IMR-90 (cell line): ENCODE data around the gene KRT9. TPM values are rescaled to one million over a fixed set of nuclear protein-coding genes. Genes with fewer than 3 reads are reported as not detected.

Source experiments
- ATAC-seq: fragments of 200-7000 bp; cut with Tn5 transposase; 2 replicates; pipeline ENCODE4 v1.9.1; 2020; ENCODE audit warnings: low read depth, mild to moderate bottlenecking, moderate library complexity
- BruUV-seq: library from RNA; stranded (reverse); fragments of 400-500 nt; replicated peaks from 2 replicates; lab custom pipeline; 2021; lab: Mats Ljungman, UMichigan
- CTCF ChIA-PET: fragments of 300-600 bp; formaldehyde crosslinking; extraction: SDS; loops from one replicate; lab custom pipeline; 2021; ENCODE audit warnings: antibody characterized with exemption; lab: Yijun Ruan, JAX
- POLR2A ChIA-PET: fragments of 300-600 bp; sonication (Branson Sonifier 250); formaldehyde crosslinking; loops from one replicate; lab custom pipeline; 2022; ENCODE audit warnings: antibody characterized with exemption; ENCODE audit not compliant: unreplicated experiment; lab: Charles Lee
- DNase-seq: peaks from one replicate; pipeline ENCODE4 v3.0.0; 2013
- H2AFZ ChIP-seq: replicated peaks from 2 replicates; pipeline ENCODE3; 2013; ENCODE audit warnings: low read length, mild to moderate bottlenecking; ENCODE audit not compliant: poor library complexity
- H2AK5ac ChIP-seq: 2 replicates; pipeline ENCODE4 v1.6.1; 2013; ENCODE audit warnings: low read depth, low read length, inconsistent platforms
- H2AK9ac ChIP-seq: replicated peaks from 2 replicates; pipeline ENCODE3; 2013; ENCODE audit warnings: mild to moderate bottlenecking, low read depth, low read length, moderate library complexity; ENCODE audit not compliant: poor library complexity
- H2BK120ac ChIP-seq: 2 replicates; pipeline ENCODE4 v1.6.1; 2013; ENCODE audit warnings: low read depth, low read length, inconsistent platforms
- H2BK15ac ChIP-seq: 3 replicates; pipeline ENCODE4 v1.6.1; 2013; ENCODE audit warnings: low read depth, low read length, inconsistent platforms
- H2BK20ac ChIP-seq: 2 replicates; pipeline ENCODE4 v1.6.1; 2013; ENCODE audit warnings: low read depth, mild to moderate bottlenecking, inconsistent platforms, low read length, moderate library complexity
- H2BK5ac ChIP-seq: 2 replicates; pipeline ENCODE4 v1.6.1; 2013; ENCODE audit warnings: mild to moderate bottlenecking, low read depth, low read length, inconsistent platforms; ENCODE audit not compliant: poor library complexity, severe bottlenecking
- H3K14ac ChIP-seq: replicated peaks from 2 replicates; pipeline ENCODE4 v1.6.1; 2013; ENCODE audit warnings: low read depth, low read length, inconsistent platforms
- H3K18ac ChIP-seq: 2 replicates; pipeline ENCODE4 v1.6.1; 2013; ENCODE audit warnings: low read depth, low read length, control low read depth
- H3K23ac ChIP-seq: 2 replicates; pipeline ENCODE4 v1.6.1; 2013; ENCODE audit warnings: low read depth, low read length, inconsistent platforms
- H3K27ac ChIP-seq: 2 replicates; pipeline ENCODE4 v1.5.1; 2013; ENCODE audit warnings: mild to moderate bottlenecking, control low read depth, low read length; ENCODE audit not compliant: insufficient read depth
- H3K27me3 ChIP-seq: 2 replicates; pipeline ENCODE4 v1.6.1; 2013; ENCODE audit warnings: low read length; ENCODE audit not compliant: control insufficient read depth, insufficient read depth
- H3K36me3 ChIP-seq: 2 replicates; pipeline ENCODE4 v1.6.1; 2013; ENCODE audit warnings: low read length, mixed read lengths; ENCODE audit not compliant: control insufficient read depth, insufficient read depth
- H3K4ac ChIP-seq: 2 replicates; pipeline ENCODE4 v1.6.1; 2013; ENCODE audit warnings: low read depth, low read length, inconsistent platforms
- H3K4me1 ChIP-seq: 2 replicates; pipeline ENCODE4 v1.6.1; 2013; ENCODE audit warnings: low read length, mixed read lengths; ENCODE audit not compliant: control insufficient read depth, insufficient read depth
- H3K4me2 ChIP-seq: 2 replicates; pipeline ENCODE4 v1.6.1; 2013; ENCODE audit warnings: low read depth, mild to moderate bottlenecking, control low read depth, low read length, moderate library complexity
- H3K4me3 ChIP-seq: 2 replicates; pipeline ENCODE4 v1.5.1; 2013; ENCODE audit warnings: low read depth, mild to moderate bottlenecking, control low read depth, low read length, moderate library complexity; ENCODE audit not compliant: insufficient read depth
- H3K56ac ChIP-seq: 2 replicates; pipeline ENCODE4 v1.6.1; 2013; ENCODE audit warnings: low read length, inconsistent platforms; ENCODE audit not compliant: insufficient read depth; ENCODE audit errors: extremely low read depth
- H3K79me1 ChIP-seq, 2 experiments: 2 replicates each; pipeline ENCODE4 v1.6.1; 2013; ENCODE audit warnings: low read length in 2 of 2, inconsistent platforms in 1 of 2, low read depth in 1 of 2
- H3K9ac ChIP-seq: 2 replicates; pipeline ENCODE4 v1.6.1; 2013; ENCODE audit warnings: low read depth, low read length, control low read depth
- H3K9me1 ChIP-seq: 2 replicates; pipeline ENCODE4 v1.6.1; 2013; ENCODE audit warnings: low read length, inconsistent platforms; ENCODE audit not compliant: insufficient read depth
- H3K9me3 ChIP-seq: 2 replicates; pipeline ENCODE4 v1.6.1; 2013; ENCODE audit warnings: low read length; ENCODE audit not compliant: control insufficient read depth, insufficient read depth
- H4K20me1 ChIP-seq: 2 replicates; pipeline ENCODE4 v1.6.1; 2013; ENCODE audit warnings: low read length, inconsistent platforms; ENCODE audit not compliant: insufficient read depth
- H4K5ac ChIP-seq: 2 replicates; pipeline ENCODE4 v1.6.1; 2013; ENCODE audit warnings: mild to moderate bottlenecking, low read depth, low read length, control low read depth
- H4K8ac ChIP-seq, 2 experiments: 2 replicates each; pipeline ENCODE4 v1.6.1; 2013; ENCODE audit warnings: low read depth in 2 of 2, low read length in 2 of 2, control low read depth in 1 of 2, inconsistent platforms in 1 of 2
- H4K91ac ChIP-seq: 2 replicates; pipeline ENCODE4 v1.6.1; 2013; ENCODE audit warnings: low read depth, low read length, inconsistent platforms; ENCODE audit not compliant: insufficient read depth
- CHD1 ChIP-seq: IDR thresholded peaks from 2 replicates; pipeline ENCODE4 v1.6.1; 2012; ENCODE audit warnings: low read depth, low read length, improper control_type of control experiment
- WGBS, 2 experiments: methylation state at CpG; one replicate each; pipeline versions ENCODE4 v1.1.5 to v1.1.7; 2013; ENCODE audit warnings: missing lambda C conversion rate in 2 of 2; ENCODE audit not compliant: insufficient read length in 1 of 2; ENCODE audit errors: extremely low coverage in 2 of 2; 5-methylcytosine and 5-hydroxymethylcytosine counted together
- dilution Hi-C: fragments of 300-500 bp; cut with HindIII; formaldehyde crosslinking; loops from one replicate; pipeline ENCODE4 v1.14.3; 2018; ENCODE audit warnings: low sequenced_read_pairs; ENCODE audit not compliant: unreplicated experiment
- in situ Hi-C: fragments of 300-500 bp; cut with MboI; formaldehyde crosslinking; loops from 3 replicates; pipeline ENCODE4 v1.14.3; 2019; ENCODE audit warnings: low sequenced_read_pairs, inconsistent platforms, mixed read lengths
- intact Hi-C: fragments of 100-400 bp; cut with micrococcal nuclease; formaldehyde crosslinking; loops from 2 replicates; pipeline ENCODE4 v1.10.0; 2022
- polyA plus RNA-seq, 3 experiments: library from polyadenylated mRNA; depleted of rRNA; stranded (reverse); fragments of >200 nt; gene quantifications; 2 replicates each; pipeline ENCODE4 v1.2.3, GENCODE V29; 2012; ENCODE audit warnings: low replicate concordance in 1 of 3
- total RNA-seq: library from RNA; depleted of rRNA; stranded (reverse); fragments of >200 nt; gene quantifications from 2 replicates; pipeline ENCODE4 v1.2.3, GENCODE V29; 2012

KRT9 gene
- total and polyA plus RNA-seq, 2 of the 4 experiments (the other 2 are of a cell fraction), result not detected

DNA sequence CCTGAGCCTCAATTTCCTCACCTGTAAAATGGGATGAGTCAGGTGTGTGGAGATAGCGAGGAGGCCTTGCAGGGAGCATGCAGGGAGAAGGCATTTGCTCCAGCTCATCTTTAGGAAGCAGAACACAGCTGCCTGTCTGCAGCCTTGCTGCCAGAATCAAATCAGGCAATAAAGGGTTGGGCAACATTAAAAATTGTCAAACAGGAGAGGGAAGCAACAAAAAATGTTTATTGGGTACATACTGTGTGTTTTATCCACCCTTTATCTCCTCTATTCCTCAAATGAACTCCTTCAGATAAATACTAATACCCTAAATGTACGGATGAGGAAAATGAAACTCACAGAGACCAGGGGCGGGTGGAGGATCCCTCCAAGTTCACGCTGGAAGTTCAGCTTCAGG lies 28.5 kb upstream of the KRT9 start:
- Histone ChIP-seq H3K4me2 (no peak overlapping the region), H2AK9ac (no peak overlapping the region), H3K9me1 (no peaks in the 10 kb centered on the region), H3K27ac (no peak overlapping the region), H3K23ac (no peak overlapping the region), H2AK5ac (no peak overlapping the region), H4K20me1 (no peaks in the 10 kb centered on the region), H3K9me3 (no peaks in the 10 kb centered on the region), H3K14ac (no peak overlapping the region), H2BK5ac (no peak overlapping the region), H2BK20ac (no peak overlapping the region), H3K56ac (no peak overlapping the region), H4K91ac (no peak overlapping the region), H3K4ac (no peak overlapping the region), H4K8ac (no peak overlapping the region), H4K5ac (no peak overlapping the region), H3K4me1 (no peaks in the 10 kb centered on the region), H2BK15ac (no peak overlapping the region), H3K9ac (no peak overlapping the region), H3K36me3 (no peaks in the 10 kb centered on the region), H3K18ac (no peak overlapping the region), H3K4me3 (no peak overlapping the region), H2BK120ac (no peak overlapping the region), H2AFZ (no peak overlapping the region), H3K27me3 (peaks cover 50% of the 10 kb centered on the region), H3K79me1 (no peaks in the 10 kb centered on the region)
- TF ChIP-seq CHD1, result no peak
- no CpG with 5 or more reads among the region's 4 CpGs for WGBS, 2 experiments
- dilution Hi-C loops (no loop called here), in situ Hi-C loops (no loop called here), intact Hi-C loops (no loop called here)
- ATAC-seq (no peak), DNase-seq (no peak)
- POLR2A ChIA-PET, result no interaction called here
- CTCF ChIA-PET, result interaction anchor here (1.3 kb wide), 1 partner anchor 51 kb away, joined by 4 read pairs; no protein-coding TSS in a partner anchor
- BruUV-seq, result no TSS peak
